WI38 (cell line): ENCODE data around the gene AMPD2.

ENCODE experiments used
- H3K4me3 ChIP-seq: 2 replicates; pipeline ENCODE4 v1.5.1; 2011; ENCODE audit warnings: low read depth, mild to moderate bottlenecking, control low read depth, low read length
- TF ChIP-seq, protein P1 (sequence below): IDR thresholded peaks from 2 replicates; pipeline ENCODE4 v1.5.1; 2012; ENCODE audit warnings: low read depth, mild to moderate bottlenecking, control low read depth, low read length

AMPD2 gene

DNA sequence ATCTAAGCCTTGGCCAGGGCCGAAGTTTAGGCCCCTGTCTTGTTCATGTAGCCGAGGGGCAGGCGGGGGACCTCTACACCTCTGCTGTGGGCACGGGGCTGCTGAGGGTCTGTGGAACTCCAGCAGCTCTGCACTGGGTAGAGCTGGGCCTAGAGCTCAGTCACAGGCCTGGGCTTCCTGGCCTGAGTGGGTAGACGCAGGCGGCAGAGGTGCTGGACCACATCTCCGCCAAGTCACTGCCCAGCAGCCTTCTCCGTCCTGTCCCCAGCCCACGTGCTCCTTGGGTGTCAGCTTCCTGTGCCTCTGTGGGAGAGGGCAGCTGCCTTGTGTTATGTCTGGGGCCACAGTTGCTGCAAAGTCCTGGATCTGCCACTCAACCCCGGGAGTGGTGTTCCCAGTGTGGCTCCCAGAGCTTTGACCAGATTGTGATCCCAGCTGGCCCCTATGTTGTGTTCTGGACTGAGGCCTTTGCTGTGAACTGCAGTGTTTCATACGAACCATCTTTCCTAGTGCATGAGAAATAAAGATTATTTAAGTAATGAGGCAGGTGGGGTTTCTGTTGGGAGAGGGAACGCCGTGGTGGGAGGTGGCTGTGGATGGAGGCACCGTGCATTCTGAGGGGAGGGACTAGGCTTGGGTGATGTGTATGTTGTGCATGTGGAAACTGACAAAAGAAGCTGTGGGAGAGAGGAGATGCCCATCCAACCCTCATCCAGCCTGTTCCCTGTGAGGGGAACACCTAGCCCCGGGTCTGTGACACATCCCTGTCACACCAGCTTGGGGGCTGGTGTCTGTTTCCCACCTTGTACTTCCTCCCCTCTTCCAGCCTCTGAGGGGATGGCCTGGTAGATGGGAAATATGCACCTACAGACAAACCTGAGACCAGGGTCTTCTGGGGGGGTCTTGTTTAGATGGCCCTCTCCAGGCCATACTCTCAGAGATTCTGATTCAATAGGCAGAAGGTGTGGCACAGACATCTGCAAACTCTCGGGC, 12.2 kb downstream of the AMPD2 start:
- TF ChIP-seq, protein P1, sequence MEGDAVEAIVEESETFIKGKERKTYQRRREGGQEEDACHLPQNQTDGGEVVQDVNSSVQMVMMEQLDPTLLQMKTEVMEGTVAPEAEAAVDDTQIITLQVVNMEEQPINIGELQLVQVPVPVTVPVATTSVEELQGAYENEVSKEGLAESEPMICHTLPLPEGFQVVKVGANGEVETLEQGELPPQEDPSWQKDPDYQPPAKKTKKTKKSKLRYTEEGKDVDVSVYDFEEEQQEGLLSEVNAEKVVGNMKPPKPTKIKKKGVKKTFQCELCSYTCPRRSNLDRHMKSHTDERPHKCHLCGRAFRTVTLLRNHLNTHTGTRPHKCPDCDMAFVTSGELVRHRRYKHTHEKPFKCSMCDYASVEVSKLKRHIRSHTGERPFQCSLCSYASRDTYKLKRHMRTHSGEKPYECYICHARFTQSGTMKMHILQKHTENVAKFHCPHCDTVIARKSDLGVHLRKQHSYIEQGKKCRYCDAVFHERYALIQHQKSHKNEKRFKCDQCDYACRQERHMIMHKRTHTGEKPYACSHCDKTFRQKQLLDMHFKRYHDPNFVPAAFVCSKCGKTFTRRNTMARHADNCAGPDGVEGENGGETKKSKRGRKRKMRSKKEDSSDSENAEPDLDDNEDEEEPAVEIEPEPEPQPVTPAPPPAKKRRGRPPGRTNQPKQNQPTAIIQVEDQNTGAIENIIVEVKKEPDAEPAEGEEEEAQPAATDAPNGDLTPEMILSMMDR, result no peak
- H3K4me3 ChIP-seq, result no peak overlapping the region

DNA sequence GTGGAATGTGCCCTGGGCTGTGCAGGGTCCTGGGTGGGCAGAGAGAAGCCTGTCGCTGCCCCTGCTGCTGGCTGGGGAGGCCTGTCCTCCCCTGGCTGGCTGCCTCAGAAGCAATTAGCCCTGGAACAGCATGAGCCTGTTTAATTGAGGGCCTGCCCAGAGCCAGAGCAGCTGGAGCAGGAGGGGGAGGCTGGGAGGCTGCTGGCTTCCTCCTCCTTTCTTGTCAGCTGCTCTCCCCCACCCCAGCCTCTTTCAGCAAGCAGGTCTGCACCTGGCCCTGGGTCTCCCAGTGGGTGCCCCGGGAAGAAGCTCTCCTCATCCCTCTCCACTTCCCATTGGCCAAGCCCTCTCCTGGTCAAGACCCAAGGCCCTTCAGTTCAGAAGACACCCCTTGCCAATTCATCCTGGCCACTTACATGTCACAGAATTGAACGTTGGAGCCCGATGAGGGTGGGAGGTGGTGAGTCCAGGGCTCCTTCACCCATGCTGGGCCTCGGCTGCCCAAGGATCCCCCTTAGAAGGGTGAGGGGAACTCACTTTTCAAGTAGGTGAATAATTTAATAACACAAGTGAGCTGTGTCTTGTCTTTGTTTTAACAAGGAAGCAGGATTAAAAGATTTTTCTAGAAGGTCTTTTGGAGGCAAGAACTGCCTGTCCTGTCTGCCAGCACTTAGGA, 13.2 kb downstream of the AMPD2 start:
- TF ChIP-seq, protein P1, result no peak

DNA sequence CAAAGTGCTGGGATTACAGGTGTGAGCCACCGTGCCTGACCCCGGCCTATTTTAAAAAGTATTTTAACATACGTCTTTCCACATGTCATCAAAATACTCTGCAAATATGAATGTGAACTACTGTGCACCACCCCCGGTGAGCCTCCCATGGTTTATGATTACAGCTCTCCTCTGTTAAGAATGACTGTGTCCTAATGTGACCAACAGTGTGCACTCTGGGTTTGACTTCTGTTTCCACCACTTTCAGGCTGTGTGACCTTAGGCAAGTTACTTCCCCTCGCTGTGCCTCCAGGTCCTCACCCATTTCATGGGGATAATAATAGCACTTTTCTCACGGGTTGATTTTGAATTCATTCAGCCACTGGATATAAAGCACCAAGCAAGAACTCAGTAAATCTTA, 14.7 kb downstream of the AMPD2 start:
- no peak overlapping the region for H3K4me3 ChIP-seq
- TF ChIP-seq, protein P1, result no peak

More for the DNA sequence above, 13.2 kb downstream of the AMPD2 start:
- no peak overlapping the region for H3K4me3 ChIP-seq

DNA sequence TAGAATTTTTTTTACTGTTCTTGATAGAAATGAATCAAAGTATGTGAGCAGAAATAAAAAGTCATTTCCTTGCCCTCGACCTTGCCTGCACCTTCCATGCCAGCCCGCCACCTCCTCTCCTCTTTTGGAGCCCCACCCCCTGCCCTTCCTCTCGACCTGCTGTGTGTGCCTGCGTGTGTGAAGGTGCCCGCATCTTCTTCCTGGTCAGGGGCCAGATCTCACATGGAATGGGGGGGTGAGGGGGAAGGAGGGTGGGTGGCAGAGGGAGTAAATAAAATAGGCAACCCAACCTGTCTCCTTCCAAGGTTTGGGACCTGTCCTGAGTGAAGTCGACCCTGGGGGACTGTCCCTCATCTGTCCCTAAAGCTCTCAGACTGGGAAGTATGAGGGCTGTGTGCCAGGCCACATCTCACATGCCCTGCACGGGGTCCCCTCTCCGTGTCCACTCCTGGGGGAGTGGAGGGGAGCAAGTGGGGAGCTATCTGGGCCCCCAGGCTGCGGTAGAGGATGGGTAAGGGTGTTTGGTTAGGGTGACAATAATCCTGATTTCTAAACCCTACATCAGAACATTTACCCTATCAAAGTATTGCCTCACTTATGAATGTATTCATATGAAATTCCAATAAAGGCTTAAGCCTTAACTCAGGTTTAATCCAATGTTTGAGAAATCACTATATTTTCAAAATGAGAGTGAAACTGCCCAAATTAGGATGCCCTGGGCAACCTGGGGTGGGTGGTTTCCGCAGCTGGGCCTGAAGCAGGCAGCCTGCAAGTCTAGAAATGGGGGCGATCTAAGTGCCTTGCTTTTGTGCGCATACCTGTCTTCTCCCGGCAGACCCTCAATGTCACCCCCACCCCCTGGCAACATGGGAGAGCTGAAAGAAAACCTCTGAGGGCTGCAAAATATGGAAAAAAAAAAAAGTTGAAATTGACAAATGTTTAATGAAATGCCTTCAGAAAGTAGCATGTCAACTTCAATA, 15.4 kb downstream of the AMPD2 start:
- no peak overlapping the region for H3K4me3 ChIP-seq
- TF ChIP-seq, protein P1, result no peak

DNA sequence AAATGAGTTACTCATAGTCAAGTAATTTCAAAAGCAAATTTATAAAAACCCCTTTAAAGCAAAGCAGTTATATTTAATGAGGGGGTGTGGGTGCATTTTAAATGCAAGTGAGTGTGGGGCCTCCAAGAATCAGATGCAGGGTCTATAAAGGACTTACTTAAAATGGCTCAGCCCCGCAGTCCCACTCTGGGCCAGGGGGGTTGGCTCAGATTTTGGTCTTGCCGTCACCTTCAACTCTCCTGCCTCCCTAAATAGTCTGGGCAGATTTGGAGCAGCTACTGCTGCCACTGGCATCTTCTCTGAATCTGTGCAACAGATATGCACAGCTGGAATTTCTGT, 16.2 kb downstream of the AMPD2 start:
- TF ChIP-seq, protein P1, result no peak
- no peak overlapping the region for H3K4me3 ChIP-seq

DNA sequence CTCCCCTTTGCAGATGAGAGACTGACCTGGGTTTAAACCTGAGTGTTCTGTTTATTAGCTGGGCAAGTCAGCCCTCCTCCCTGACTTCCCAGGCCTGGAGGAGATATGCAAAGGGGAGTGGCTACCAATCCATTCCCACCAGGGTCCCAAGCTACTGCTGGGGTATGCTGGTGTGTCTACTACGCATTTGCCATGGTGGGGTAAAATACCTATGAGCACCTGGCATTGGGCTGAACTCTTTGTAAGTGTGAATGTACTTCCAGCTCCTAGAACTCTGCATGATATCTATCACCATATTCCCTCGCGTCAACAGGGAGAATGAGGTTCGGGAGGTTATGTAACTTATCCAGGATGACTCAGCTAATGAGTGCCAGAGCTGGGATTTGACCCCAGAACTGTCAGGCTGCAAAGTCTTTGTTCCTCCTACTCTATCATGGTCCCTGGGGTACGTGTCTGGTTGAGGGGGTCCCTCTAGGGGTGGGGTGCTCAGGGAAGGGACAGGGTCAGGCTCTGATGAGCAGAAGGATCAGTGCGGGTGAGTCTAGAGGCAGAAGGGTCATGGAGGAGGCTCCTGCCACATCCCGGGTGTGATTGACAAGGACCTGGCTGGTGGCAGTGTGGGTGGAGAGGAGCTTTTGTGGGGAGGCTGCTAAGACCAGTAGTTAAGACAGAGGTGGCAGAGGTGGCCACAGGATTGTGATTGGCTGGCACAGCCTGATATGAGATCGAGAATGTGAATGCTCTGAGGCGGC, 16.7 kb downstream of the AMPD2 start:
- H3K4me3 ChIP-seq, result no peak overlapping the region

More for the DNA sequence above, 16.7 kb downstream of the AMPD2 start:
- TF ChIP-seq, protein P1, result no peak
